GM18517 (cell line): ENCODE results near the gene PPP1R27.

Experiments used
- ATAC-seq: cut with Tn5 transposase; IDR thresholded peaks from one replicate; pipeline ENCODE4 v1.9.1; 2021; ENCODE audit warnings: mild to moderate bottlenecking, moderate library complexity; ENCODE audit not compliant: unreplicated experiment

PPP1R27 gene

GRCh38 chr17:81822996-81823819, 11.6 kb downstream of the PPP1R27 start:
- no peak for ATAC-seq

DNA sequence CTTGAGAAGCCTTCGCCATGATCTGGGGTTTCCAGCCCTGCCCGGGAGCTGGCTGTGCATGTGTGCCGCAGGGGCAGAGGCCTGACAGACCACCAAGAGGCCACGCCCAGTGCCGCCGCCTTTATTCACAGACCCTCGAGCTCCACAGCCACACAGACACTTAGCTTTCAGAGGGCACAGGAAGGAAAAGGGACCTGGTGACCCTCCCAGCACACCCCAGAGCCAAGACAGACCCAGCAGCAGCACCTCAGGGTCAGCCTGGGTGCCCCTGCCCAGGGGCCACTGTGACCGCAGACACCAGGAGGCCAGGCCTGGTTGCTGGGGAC, 12.6 kb downstream of the PPP1R27 start:
- ATAC-seq = no peak

- ATAC-seq = no peak
Measured at GRCh38 chr17:81821603-81822311, 13.1 kb downstream of the PPP1R27 start.

GRCh38 chr17:81821147-81821546, 13.7 kb downstream of the PPP1R27 start:
- no peak for ATAC-seq

DNA sequence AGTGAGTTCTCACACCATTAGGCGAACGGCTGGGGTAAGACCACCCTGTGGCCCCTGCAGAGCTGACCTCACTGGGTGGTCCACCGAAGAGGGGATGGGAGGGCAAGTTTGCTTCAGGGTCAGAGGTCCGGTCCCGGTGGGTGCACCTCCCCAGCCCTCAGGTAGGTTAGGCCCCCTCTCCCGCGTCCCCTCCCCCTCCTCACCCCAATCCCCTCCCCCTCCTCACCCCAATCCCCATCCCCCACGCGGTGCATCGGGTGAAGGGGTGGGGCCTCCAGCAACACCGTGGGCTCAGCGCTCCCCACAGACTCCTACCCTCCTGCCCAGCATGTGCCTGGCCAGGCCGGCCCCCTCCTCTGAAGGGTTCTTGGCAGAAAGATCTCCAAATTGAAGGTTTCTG, 15.1 kb downstream of the PPP1R27 start:
- no peak for ATAC-seq

GRCh38 chr17:81817758-81818147, 17.1 kb downstream of the PPP1R27 start:
- ATAC-seq = no peak

DNA sequence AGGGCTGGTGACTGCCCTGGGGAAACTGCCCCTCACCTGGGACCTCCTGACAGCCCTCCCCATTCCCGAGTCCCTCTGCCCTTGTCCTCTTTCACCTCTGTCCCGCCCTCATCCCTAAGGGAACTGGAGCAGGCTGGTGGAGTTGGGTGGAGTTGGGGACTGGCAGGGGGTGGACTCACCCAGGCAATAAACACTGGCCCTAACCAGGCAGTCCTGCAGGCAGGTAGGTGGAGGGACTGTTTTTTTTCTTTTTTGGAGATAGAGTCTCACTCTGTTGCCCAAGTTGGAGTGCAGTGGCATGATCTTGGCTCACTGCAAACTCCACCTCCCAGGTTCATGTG, 19.2 kb downstream of the PPP1R27 start:
- no peak for ATAC-seq

- no peak for ATAC-seq
Measured at GRCh38 chr17:81814748-81815645, 19.9 kb downstream of the PPP1R27 start.

GRCh38 chr17:81813861-81814683, 20.8 kb downstream of the PPP1R27 start:
- ATAC-seq = no peak

DNA sequence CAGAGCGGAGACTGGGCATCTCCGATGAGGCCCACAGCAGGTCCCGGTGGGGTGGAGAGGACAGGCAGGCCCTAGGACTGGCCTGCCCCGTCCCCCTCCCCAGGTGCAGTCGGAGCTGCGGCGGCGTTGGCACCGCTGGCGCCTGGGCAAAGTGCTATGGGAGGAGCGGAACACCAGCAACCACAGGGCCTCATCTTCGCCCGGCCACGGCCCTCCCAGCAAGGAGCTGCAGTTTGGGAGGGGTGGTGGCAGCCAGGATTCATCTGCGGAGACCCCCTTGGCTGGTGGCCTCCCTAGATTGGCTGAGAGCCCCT, 21.5 kb downstream of the PPP1R27 start:
- no peak for ATAC-seq

- ATAC-seq = no peak
Measured at GRCh38 chr17:81812571-81813370, 22.1 kb downstream of the PPP1R27 start.

GRCh38 chr17:81811705-81812570, 22.9 kb downstream of the PPP1R27 start:
- no peak for ATAC-seq

- no peak for ATAC-seq
Measured at GRCh38 chr17:81810892-81811704, 23.8 kb downstream of the PPP1R27 start.

GRCh38 chr17:81810476-81810875, 24.4 kb downstream of the PPP1R27 start:
- no peak for ATAC-seq

DNA sequence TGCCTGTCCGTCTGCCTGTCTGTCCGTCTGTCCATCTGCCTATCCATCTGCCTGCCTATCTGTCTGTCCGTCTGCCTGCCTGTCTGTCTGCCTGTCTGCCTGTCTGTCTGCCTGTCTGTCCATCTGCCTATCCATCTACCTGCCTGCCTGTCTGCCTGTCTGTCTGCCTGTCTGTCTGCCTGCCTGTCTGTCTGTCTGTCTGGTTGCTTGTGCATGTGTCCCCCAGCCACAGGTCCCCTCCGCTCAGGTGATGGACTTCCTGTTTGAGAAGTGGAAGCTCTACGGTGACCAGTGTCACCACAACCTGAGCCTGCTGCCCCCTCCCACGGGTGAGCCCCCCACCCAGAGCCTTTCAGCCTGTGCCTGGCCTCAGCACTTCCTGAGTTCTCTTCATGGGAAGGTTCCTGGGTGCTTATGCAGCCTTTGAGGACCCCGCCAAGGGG, 25.3 kb downstream of the PPP1R27 start:
- ATAC-seq = no peak

DNA sequence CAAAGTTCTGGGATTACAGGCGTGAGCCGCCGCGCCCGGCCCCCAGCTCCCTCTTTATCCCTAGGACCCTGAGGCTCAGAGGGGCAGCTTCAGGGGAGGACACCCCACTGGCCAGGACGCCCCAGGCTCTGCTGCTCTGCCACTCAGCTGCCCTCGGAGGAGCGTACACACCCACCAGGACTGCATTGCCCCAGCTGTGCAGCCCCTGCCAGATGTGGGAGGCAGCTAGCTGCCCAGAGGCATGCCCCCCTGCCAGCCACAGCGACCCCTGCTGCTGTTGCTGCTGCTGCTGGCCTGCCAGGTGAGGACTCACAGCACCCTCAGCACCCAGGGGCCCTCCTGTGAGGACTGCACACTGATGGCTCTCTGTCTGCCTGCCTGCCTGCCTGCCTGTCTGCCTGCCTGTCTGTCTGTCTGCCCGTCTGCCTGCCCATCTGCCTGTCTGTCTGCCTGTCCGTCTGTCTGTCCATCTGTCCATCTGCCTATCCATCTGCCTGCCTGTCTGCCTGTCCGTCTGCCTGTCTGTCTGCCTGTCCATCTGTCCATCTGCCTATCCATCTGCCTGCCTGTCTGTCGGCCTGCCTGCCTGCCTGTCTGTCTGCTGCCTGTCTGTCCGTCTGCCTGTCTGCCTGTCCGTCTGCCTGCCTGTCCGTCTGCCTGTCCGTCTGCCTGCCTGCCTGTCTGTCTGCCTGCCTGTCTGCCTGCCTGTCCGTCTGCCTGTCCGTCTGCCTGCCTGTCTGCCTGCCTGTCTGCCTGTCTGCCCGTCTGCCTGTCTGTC, 25.9 kb downstream of the PPP1R27 start:
- ATAC-seq = no peak

GRCh38 chr17:81807839-81808238, 27.0 kb downstream of the PPP1R27 start:
- ATAC-seq = no peak
